K562 (cell line): ENCODE results near the gene BCL6B. TPM values are rescaled to one million over a fixed set of nuclear protein-coding genes. Genes with fewer than 3 reads are reported as not detected.
A peak's percentile ranks its signal among the peaks of the same experiment; 100 is the strongest.

Experiments used
- CHCHD3 ChIP-seq: fragments of 250-450 bp; sonication (Bioruptor Pico); IDR thresholded peaks from 2 replicates; pipeline ENCODE4 v2.1.2; 2022; ENCODE audit warnings: mild to moderate bottlenecking
- CTBP1 ChIP-seq: fragments of 450-650 bp; IDR thresholded peaks from 2 replicates; pipeline ENCODE4 v1.6.1; 2016; ENCODE audit warnings: borderline replicate concordance
- HDAC2 ChIP-seq: fragments of 450-650 bp; IDR thresholded peaks from 2 replicates; pipeline ENCODE4 v1.6.1; 2016; ENCODE audit warnings: mild to moderate bottlenecking
- KDM5B ChIP-seq: fragments of 200-600 bp; sonication (generic); IDR thresholded peaks from 2 replicates; pipeline ENCODE4 v1.6.1; 2012; ENCODE audit warnings: low read depth, mild to moderate bottlenecking, moderate library complexity, low read length, control low read depth, inconsistent platforms; ENCODE audit not compliant: insufficient replicate concordance
- MCM7 ChIP-seq, 2 experiments: fragments of 450-650 bp; IDR thresholded peaks; 2 replicates each; pipeline ENCODE4 v1.6.1; 2016 to 2018
- MTA2 ChIP-seq: fragments of 450-650 bp; IDR thresholded peaks from 2 replicates; pipeline ENCODE4 v1.6.1; 2016; ENCODE audit warnings: low read depth
- PHB ChIP-seq: fragments of 250-450 bp; sonication (Bioruptor Pico); IDR thresholded peaks from 2 replicates; pipeline ENCODE4 v1.5.0; 2021
- PHTF2 ChIP-seq: fragments of 250-450 bp; sonication (Bioruptor Pico); IDR thresholded peaks from 2 replicates; pipeline ENCODE4 v1.5.0; 2021; ENCODE audit warnings: mild to moderate bottlenecking
- POLR2A ChIP-seq: fragments of 450-650 bp; conservative IDR thresholded peaks from 2 replicates; pipeline ENCODE4 v1.6.1; 2016
- SMC3 ChIP-seq: conservative IDR thresholded peaks from 2 replicates; pipeline ENCODE4 v1.6.1; 2011; ENCODE audit warnings: low read depth, low read length, improper control_type of control experiment; ENCODE audit not compliant: insufficient read depth
- SPI1 ChIP-seq: IDR thresholded peaks from 2 replicates; pipeline ENCODE4 v1.6.1; 2011; ENCODE audit warnings: low read depth, low read length, control low read depth, borderline replicate concordance
- TBL1XR1 ChIP-seq, 2 experiments: IDR thresholded peaks; 2 replicates each; pipeline ENCODE4 v1.6.1; 2012; ENCODE audit warnings: improper control_type of control experiment in 2 of 2, low read length in 2 of 2, mild to moderate bottlenecking in 1 of 2
- ZNF143 ChIP-seq: sonication (generic); formaldehyde crosslinking; IDR thresholded peaks from 2 replicates; pipeline ENCODE4 v1.9.0; 2022; ENCODE audit warnings: mild to moderate bottlenecking, missing genetic modification reagents
- ZNF695 ChIP-seq: fragments of 450-650 bp; formaldehyde crosslinking; IDR thresholded peaks from 2 replicates; pipeline ENCODE4 v1.4.0; 2020; ENCODE audit warnings: mild to moderate bottlenecking, moderate library complexity
- polyA plus RNA-seq, 8 experiments: library from polyadenylated mRNA; depleted of rRNA in 4 of 8; stranded (reverse) in 5 of 8; unstranded in 3 of 8; fragments of >200 nt; fragmentation: Nextera tagmentation in 2 of 8; fragmentation: Illumina TruSeq in 1 of 8; extraction: Ambion mirVana in 2 of 8; extraction: Trizol in 1 of 8; gene quantifications; 2 replicates each; pipeline versions ENCODE4 v1.2.1 to v1.2.3, GENCODE V29; 2011 to 2014; ENCODE audit warnings: inconsistent platforms in 1 of 8, missing spikeins in 1 of 8
- total RNA-seq, 7 experiments: library from RNA; depleted of rRNA in 6 of 7; stranded (reverse); fragments of >200 nt in 6 of 7; fragmentation: Illumina TruSeq in 2 of 7; extraction: Trizol in 2 of 7; gene quantifications; 2 replicates each; pipeline versions ENCODE4 v1.2.1 to v1.2.3, GENCODE V29; 2011 to 2021; ENCODE audit warnings: low replicate concordance in 1 of 7
- TF ChIP-seq, protein P1 (sequence below), 2 experiments: fragments of 450-650 bp; IDR thresholded peaks; 2 replicates each; pipeline ENCODE4 v1.6.1; 2016; ENCODE audit warnings: mild to moderate bottlenecking in 2 of 2, borderline replicate concordance in 1 of 2, low read depth in 1 of 2, moderate library complexity in 1 of 2
- TF ChIP-seq, protein P2 (sequence below): fragments of 250-450 bp; sonication (Bioruptor Pico); IDR thresholded peaks from 2 replicates; pipeline ENCODE4 v1.6.1; 2021; ENCODE audit warnings: mild to moderate bottlenecking
- TF ChIP-seq, protein P3 (sequence below): fragments of 250-450 bp; sonication (Bioruptor Pico); IDR thresholded peaks from 2 replicates; pipeline ENCODE4 v1.8.0; 2022; ENCODE audit warnings: inconsistent platforms, mild to moderate bottlenecking, moderate library complexity, borderline replicate concordance
- TF ChIP-seq, protein P4 (sequence below): fragments of 450-650 bp; IDR thresholded peaks from 2 replicates; pipeline ENCODE4 v1.6.1; 2014; ENCODE audit warnings: low read depth, mild to moderate bottlenecking, moderate library complexity, borderline replicate concordance

BCL6B gene
- total and polyA plus RNA-seq, 9 of the 15 experiments (the other 6 are each of a cell fraction or from before 2014, with no cell fraction given): 0.89 to 5.0 (median 3.6) TPM

DNA sequence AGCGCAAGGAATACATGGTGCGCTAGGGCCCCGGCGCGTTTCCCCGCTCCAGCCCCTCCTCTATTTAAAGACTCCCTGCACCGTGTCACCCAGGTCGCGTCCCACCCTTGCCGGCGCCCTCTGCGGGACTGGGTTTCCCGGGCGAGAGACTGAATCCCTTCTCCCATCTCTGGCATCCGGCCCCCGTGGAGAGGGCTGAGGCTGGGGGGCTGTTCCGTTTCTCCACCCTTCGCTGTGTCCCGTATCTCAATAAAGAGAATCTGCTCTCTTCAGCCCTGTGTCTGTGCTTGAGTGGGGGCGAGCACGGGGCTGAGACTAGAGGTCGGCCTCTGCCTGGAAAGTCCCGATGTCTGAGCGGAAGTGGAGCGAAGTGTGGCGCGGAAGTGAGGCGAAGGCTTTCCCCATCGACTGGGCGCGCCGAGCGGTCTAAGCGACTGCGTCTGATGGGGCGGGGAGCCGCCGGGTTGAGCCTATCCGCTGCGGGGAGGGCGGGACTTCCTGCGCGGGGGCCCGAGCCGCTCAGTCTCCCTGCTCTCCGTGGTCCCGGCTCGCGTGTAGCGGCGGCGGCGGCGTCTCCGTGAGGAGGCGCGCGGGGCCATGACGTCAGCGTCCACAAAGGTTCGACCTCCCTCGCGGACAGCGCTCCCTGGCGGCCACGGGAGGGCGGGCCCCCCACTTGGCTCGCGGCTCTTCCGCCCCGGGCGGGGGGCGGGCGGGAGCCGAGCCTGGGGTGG, 8.4 kb upstream of the BCL6B start (continued):
- TF ChIP-seq, protein P1, sequence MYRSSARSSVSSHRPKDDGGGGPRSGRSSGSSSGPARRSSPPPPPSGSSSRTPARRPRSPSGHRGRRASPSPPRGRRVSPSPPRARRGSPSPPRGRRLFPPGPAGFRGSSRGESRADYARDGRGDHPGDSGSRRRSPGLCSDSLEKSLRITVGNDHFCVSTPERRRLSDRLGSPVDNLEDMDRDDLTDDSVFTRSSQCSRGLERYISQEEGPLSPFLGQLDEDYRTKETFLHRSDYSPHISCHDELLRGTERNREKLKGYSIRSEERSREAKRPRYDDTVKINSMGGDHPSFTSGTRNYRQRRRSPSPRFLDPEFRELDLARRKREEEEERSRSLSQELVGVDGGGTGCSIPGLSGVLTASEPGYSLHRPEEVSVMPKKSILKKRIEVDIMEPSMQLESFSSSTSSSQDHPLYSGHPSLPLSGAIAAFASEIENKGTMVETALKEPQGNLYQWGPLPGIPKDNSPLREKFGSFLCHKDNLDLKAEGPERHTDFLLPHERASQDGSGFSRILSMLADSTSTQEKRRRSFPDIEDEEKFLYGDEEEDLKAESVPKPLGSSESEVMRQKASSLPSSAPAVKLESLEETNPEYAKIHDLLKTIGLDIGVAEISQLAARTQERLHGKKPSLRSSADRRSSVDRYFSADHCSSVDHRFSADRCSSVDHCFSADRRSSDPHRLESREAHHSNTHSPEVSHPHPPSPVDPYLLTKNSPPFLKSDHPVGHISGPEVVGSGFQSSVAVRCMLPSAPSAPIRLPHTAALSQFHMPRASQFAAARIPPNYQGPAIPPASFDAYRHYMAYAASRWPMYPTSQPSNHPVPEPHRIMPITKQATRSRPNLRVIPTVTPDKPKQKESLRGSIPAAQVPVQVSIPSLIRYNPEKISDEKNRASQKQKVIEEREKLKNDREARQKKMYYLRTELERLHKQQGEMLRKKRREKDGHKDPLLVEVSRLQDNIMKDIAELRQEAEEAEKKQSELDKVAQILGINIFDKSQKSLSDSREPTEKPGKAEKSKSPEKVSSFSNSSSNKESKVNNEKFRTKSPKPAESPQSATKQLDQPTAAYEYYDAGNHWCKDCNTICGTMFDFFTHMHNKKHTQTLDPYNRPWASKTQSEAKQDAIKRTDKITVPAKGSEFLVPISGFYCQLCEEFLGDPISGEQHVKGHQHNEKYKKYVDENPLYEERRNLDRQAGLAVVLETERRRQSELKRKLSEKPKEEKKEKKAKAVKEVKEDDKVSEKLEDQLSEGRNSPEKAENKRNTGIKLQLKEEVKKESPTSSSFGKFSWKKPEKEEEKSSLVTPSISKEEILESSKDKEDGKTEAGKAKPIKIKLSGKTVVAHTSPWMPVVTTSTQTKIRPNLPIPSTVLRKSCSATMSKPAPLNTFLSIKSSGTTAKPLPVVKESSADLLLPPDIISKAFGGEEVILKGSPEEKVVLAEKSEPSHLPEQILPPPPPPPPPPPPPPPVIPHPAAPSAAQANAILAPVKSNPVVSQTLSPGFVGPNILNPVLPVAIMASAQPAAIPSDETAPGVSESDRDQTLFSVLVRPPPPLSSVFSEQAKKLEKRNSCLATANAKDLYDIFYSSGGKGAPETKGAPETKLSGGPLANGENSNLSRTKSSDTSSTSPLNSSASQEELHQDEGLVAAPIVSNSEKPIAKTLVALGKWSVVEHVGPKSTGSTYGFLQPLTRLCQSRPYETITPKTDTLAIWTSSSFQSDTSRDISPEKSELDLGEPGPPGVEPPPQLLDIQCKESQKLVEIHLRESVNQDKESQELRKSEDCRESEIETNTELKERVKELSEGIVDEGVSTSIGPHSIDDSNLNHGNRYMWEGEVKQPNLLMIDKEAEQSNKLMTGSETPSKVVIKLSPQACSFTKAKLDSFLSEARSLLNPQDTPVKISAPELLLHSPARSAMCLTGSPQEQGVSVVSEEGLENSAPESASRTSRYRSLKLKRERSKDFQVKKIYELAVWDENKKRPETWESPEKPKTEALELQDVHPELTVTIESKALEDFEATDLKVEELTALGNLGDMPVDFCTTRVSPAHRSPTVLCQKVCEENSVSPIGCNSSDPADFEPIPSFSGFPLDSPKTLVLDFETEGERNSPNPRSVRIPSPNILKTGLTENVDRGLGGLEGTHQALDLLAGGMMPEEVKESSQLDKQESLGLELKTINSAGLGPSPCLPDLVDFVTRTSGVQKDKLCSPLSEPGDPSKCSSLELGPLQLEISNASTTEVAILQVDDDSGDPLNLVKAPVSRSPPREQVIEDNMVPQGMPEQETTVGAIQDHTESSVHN (IDR thresholded peaks at IDR 0.05; ENCODE audit: borderline replicate concordance in 1 of 2, low read depth in 1 of 2): no peak
- TF ChIP-seq CHCHD3 (CRISPR knock-in tag) (no peak), TBL1XR1 (IDR thresholded peaks at IDR 0.05; ENCODE audit: low read length in 2 of 2) (no peak), POLR2A (peak; percentile 88), ZNF143 (CRISPR knock-in tag) (no peak), ZNF695 (CRISPR knock-in tag) (no peak), MCM7 (IDR thresholded peaks at IDR 0.05) (no peak), MTA2 (peak; percentile 75), KDM5B (peak; percentile 24), SMC3 (no peak), PHB (CRISPR knock-in tag) (no peak), PHTF2 (no peak), CTBP1 (peak; percentile 58; the same call in 1 of the 2 replicates), HDAC2 (peak; percentile 57; the same call in 1 of the 2 replicates), SPI1 (peak; percentile 93)
- TF ChIP-seq, protein P2, sequence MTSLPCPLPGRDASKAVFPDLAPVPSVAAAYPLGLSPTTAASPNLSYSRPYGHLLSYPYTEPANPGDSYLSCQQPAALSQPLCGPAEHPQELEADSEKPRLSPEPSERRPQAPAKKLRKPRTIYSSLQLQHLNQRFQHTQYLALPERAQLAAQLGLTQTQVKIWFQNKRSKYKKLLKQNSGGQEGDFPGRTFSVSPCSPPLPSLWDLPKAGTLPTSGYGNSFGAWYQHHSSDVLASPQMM (CRISPR knock-in tag): no peak
- TF ChIP-seq, protein P3, sequence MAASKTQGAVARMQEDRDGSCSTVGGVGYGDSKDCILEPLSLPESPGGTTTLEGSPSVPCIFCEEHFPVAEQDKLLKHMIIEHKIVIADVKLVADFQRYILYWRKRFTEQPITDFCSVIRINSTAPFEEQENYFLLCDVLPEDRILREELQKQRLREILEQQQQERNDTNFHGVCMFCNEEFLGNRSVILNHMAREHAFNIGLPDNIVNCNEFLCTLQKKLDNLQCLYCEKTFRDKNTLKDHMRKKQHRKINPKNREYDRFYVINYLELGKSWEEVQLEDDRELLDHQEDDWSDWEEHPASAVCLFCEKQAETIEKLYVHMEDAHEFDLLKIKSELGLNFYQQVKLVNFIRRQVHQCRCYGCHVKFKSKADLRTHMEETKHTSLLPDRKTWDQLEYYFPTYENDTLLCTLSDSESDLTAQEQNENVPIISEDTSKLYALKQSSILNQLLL (CRISPR knock-in tag): no peak
- TF ChIP-seq, protein P4, sequence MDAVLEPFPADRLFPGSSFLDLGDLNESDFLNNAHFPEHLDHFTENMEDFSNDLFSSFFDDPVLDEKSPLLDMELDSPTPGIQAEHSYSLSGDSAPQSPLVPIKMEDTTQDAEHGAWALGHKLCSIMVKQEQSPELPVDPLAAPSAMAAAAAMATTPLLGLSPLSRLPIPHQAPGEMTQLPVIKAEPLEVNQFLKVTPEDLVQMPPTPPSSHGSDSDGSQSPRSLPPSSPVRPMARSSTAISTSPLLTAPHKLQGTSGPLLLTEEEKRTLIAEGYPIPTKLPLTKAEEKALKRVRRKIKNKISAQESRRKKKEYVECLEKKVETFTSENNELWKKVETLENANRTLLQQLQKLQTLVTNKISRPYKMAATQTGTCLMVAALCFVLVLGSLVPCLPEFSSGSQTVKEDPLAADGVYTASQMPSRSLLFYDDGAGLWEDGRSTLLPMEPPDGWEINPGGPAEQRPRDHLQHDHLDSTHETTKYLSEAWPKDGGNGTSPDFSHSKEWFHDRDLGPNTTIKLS: no peak
